Type B pancreatic cell (in vitro differentiated cells): Measurements from ENCODE around the gene LDB3. TPM values are rescaled to one million over a fixed set of nuclear protein-coding genes. Genes with fewer than 3 reads are reported as not detected.

Experiments
- DNase-seq: peaks from one replicate; pipeline ENCODE4 v3.0.0; 2021; ENCODE audit warnings: mixed read lengths; ENCODE audit not compliant: unreplicated experiment; ENCODE audit errors: extremely low spot score
- H3K27ac Mint-ChIP-seq: 2 replicates; pipeline ENCODE4 v1.8.0; 2021; ENCODE audit warnings: mild to moderate bottlenecking, mixed read lengths
- H3K27me3 Mint-ChIP-seq: 2 replicates; pipeline ENCODE4 v1.8.0; 2021; ENCODE audit warnings: mixed read lengths
- H3K36me3 Mint-ChIP-seq: 2 replicates; pipeline ENCODE4 v1.8.0; 2021; ENCODE audit warnings: mixed read lengths
- H3K4me1 Mint-ChIP-seq: one replicate; pipeline ENCODE4 v1.8.0; 2021; ENCODE audit warnings: mixed read lengths; ENCODE audit not compliant: unreplicated experiment
- H3K4me3 Mint-ChIP-seq: 2 replicates; pipeline ENCODE4 v1.8.0; 2021; ENCODE audit warnings: mild to moderate bottlenecking, mixed read lengths
- H3K9me3 Mint-ChIP-seq: 2 replicates; pipeline ENCODE4 v1.8.0; 2021; ENCODE audit warnings: mixed read lengths
- total RNA-seq: library from RNA; stranded (reverse); gene quantifications from 2 replicates; pipeline ENCODE4 v1.2.1, GENCODE V29; 2021; ENCODE audit warnings: low replicate concordance
- TF ChIP-seq, protein P1 (sequence below): fragments of 200-600 bp; sonication (generic); conservative IDR thresholded peaks from 2 replicates; pipeline ENCODE4 v1.5.0; 2021; ENCODE audit warnings: antibody characterized with exemption, mild to moderate bottlenecking

Gene LDB3
- total RNA-seq, 1 donor from 2014 or later, result 0.85 TPM

DNA sequence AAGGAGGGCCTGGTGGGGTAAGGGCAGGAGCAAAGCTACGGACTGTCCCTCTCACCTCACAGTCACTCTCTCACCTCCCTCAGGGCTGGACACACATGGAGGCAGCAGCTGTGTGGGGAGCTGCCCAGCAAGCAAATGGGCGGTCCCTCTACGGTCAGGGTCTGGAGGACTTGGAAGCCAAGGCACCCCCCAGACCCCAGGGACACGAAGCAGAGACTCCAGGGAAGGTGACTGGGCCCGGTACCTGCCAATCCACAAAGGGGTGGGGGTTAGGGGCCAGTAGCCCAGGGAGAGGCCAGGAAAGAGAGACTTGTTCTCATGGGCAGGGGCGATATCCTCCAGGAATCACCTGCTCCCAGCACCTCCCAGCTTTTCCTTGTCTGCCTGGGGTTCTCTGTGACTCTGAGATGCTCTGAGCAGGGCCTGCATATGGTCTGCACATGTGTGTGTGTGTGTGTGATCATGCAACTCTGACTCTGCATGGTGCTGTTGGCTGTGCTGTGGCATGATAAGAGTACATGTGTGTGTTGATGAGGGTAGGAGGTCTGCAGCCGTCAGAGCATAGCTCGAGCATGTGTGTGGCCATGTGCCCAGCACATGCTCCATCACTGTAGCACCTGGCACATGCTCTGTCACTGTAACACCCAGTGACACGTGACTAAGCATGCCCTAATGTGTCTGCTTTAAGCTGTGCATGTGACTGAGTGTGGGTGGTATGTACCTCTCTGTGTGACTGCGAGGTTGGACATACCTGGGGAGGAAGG is 4.6 kb upstream of the LDB3 start:
- Mint-ChIP-seq H3K9me3 (no peaks in the 10 kb centered on the region), H3K36me3 (no peaks in the 10 kb centered on the region), H3K4me1 (peaks cover 31% of the 10 kb centered on the region), H3K27me3 (no peaks in the 10 kb centered on the region), H3K4me3 (no peak overlapping the region), H3K27ac (no peak overlapping the region)
- no peak for DNase-seq
- TF ChIP-seq, protein P1, sequence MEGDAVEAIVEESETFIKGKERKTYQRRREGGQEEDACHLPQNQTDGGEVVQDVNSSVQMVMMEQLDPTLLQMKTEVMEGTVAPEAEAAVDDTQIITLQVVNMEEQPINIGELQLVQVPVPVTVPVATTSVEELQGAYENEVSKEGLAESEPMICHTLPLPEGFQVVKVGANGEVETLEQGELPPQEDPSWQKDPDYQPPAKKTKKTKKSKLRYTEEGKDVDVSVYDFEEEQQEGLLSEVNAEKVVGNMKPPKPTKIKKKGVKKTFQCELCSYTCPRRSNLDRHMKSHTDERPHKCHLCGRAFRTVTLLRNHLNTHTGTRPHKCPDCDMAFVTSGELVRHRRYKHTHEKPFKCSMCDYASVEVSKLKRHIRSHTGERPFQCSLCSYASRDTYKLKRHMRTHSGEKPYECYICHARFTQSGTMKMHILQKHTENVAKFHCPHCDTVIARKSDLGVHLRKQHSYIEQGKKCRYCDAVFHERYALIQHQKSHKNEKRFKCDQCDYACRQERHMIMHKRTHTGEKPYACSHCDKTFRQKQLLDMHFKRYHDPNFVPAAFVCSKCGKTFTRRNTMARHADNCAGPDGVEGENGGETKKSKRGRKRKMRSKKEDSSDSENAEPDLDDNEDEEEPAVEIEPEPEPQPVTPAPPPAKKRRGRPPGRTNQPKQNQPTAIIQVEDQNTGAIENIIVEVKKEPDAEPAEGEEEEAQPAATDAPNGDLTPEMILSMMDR, result no peak

- Mint-ChIP-seq H3K9me3 (no peaks in the 10 kb centered on the region), H3K4me3 (no peak overlapping the region), H3K27me3 (no peaks in the 10 kb centered on the region), H3K36me3 (no peaks in the 10 kb centered on the region), H3K27ac (no peak overlapping the region), H3K4me1 (peaks cover 33% of the 10 kb centered on the region)
- no peak for DNase-seq
- TF ChIP-seq, protein P1, result no peak
These were observed 3.7 kb upstream of the LDB3 start for GRCh38 chr10:86664341-86665217.

DNA sequence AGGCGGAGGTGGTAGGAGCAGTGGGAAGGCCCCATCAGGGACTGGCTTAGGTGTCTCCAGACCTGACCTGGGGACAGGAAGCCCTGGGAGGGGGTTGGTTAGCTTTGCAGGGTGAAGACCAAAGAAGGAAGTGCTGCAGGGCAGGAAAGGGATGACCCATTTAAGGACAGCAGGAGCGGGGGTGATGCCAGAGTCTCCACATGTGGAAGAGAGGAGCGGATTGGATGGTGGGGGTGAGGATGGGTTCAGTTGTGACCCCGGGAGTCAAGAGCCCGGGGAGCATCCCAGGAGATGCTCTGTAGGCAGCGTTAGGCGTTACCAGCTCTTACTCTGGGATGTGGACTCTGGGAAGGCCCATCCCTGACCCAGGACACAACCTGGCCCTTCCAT is 3.1 kb upstream of the LDB3 start:
- DNase-seq, result no peak
- H3K36me3 Mint-ChIP-seq, result no peaks in the 10 kb centered on the region
- no peaks in the 10 kb centered on the region for H3K27me3 Mint-ChIP-seq
- no peak overlapping the region for H3K4me3 Mint-ChIP-seq
- peaks cover 33% of the 10 kb centered on the region for H3K4me1 Mint-ChIP-seq
- no peak overlapping the region for H3K27ac Mint-ChIP-seq
- TF ChIP-seq, protein P1, result no peak
- H3K9me3 Mint-ChIP-seq, result no peaks in the 10 kb centered on the region

DNA sequence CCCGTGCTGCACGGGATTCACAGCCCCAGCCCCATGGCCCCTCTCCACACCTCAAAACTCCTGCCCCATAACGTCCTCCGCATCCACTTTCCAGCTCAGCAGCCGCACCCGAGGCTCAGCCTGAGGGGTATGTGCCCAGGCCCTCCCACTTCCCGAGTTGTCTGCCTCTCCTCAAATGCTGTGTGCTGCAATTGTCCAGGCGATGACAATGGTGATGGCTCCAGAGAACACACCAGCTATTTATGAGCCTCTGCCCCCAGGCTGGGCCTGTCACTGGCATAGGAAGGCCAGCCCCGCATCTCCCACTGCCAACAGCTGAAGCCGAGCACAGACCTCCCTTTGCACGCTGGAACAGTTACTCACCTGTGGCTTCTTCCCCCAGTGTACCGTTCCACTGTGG is 2.4 kb upstream of the LDB3 start:
- H3K27me3 Mint-ChIP-seq, result no peaks in the 10 kb centered on the region
- no peak overlapping the region for H3K4me3 Mint-ChIP-seq
- H3K27ac Mint-ChIP-seq, result no peak overlapping the region
- DNase-seq, result no peak
- H3K36me3 Mint-ChIP-seq, result no peaks in the 10 kb centered on the region
- H3K9me3 Mint-ChIP-seq, result no peaks in the 10 kb centered on the region
- TF ChIP-seq, protein P1, result no peak
- H3K4me1 Mint-ChIP-seq, result peaks cover 33% of the 10 kb centered on the region

GRCh38 chr10:86666538-86666937 is 1.8 kb upstream of the LDB3 start:
- no peak overlapping the region for H3K27ac Mint-ChIP-seq

More at GRCh38 chr10:86666538-86666937, 1.8 kb upstream of the LDB3 start:
- Mint-ChIP-seq H3K4me3 (no peak overlapping the region), H3K9me3 (no peaks in the 10 kb centered on the region), H3K27me3 (no peaks in the 10 kb centered on the region), H3K4me1 (peaks cover 33% of the 10 kb centered on the region), H3K36me3 (no peaks in the 10 kb centered on the region)
- DNase-seq, result no peak
- TF ChIP-seq, protein P1, result no peak
